T-helper 2 cell (primary cell): ENCODE measurements around the gene SURF2.
"Not testable (repeated sequence)": the region's sequence is repeated elsewhere in the genome, so short reads cannot be mapped to it uniquely, and the experiment has no call there.

ENCODE experiments used
- DNase-seq, 5 experiments: peaks; one replicate each; pipeline versions ENCODE4 v3.0.0 to v3.0.0-alpha.2; 2012 to 2022

SURF2 gene

DNA sequence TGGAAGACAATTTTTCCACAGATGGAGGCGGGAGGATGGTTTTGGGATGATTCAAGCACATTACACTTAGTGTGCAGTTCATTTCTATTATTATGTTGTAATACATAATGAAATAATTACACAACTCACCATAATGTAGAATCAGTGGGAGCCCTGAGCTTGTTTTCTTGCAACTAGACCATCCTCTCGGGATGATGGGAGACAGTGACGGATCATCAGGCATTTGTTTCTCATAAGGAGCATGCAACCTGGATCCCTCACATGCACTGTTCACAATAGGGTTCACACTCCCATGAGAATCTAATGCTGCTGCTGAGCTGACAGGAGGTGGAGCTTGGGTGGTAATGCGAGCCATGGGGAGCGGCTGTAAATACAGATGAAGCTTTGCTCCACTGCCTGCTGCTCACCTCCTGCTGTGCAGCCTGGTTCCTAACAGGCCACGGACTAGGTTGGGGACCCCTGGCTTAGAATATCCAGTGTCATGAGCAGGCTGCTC, 21.4 kb downstream of the SURF2 start:
- DNase-seq, result no peak

DNA sequence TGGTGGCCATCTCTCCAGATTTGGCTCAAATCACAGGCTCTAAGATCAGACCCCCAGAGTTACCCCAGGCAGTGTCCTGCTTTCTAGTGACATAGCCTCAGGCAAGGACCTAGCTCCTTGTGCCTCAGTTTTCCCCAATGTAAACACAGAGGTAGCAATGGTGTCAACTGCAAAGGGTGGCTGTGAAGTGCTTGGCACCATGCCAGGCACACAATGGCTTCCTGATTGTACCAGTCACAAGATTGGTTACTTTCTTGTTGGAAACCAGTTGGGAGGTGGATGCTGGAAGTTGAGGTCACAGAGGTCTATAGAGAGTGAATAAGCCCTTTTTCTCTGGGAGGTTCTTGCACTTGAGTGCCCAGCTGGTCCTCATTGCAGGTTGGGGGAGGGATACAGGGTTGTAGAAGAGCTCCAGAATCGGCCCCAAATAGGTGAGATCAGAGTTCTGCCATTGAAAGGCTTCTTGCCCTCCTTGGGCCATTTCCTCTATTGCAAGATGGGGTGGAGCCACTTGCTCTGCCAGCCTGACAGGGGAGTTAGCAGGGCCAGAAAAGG, 22.1 kb downstream of the SURF2 start:
- DNase-seq, result no peak

DNA sequence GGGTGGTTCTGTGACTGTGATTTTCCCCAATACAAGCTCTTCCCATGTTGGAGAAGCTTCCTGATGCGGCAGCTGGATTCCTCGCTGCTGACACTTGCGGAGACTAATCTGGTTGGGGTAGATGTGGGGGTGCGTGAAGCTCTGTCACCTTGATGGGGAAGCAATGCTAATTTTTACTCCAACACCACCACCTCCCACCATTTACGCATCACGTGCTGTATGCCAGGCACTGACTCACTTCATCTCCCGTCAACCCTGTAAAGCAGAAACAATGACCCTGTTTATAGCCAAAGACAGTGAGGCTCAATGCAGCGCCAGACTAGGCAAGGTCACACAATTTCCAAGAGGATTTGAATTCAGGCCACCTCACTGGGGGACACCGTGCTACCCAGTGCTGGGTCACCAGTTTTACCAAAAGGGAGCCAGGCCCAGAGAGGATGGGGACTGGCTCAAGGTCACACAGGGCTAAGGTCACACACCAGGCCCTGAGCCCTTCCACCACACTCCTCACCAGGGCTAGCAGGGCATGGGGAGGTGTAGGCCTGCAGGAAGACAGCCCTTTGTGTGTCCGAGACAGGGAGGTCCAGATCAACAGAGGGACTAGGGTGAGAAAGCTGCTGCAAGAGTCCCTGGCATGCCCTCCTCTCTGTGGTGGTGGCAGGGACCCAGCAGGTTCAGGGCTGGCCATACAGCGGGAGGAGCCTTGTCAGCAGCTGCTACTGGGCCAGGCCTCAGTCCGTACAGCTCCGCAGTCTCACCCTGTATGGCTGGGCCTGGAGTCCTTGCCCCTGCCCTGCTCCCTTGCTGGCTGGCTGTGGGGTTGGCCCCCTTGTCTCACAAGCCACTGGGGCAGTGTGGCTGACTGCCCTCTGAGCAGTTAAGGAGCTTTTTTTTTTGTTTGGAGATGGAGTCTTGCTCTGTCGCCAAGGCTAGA, 23.1 kb downstream of the SURF2 start:
- DNase-seq, result no peak

DNA sequence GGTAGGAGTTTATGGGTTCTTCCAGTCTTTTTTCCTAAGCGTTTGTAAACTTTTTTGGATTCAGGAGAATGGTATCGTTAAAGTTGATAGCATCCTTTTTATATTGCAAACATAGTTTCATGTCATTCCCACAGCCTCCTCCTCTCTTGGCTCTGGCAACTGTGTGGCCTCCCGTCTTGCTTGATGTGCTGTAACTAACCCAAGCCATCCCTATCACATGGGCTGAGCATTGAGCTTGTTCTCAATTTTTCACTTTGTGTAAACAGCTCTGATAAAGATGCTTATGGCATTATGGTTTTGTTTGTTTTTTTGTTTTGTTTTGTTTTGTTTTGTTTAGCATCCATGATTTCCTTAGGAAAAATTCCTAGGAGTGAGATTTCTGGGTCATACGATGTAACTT, 24.4 kb downstream of the SURF2 start:
- DNase-seq, result no peak

DNA sequence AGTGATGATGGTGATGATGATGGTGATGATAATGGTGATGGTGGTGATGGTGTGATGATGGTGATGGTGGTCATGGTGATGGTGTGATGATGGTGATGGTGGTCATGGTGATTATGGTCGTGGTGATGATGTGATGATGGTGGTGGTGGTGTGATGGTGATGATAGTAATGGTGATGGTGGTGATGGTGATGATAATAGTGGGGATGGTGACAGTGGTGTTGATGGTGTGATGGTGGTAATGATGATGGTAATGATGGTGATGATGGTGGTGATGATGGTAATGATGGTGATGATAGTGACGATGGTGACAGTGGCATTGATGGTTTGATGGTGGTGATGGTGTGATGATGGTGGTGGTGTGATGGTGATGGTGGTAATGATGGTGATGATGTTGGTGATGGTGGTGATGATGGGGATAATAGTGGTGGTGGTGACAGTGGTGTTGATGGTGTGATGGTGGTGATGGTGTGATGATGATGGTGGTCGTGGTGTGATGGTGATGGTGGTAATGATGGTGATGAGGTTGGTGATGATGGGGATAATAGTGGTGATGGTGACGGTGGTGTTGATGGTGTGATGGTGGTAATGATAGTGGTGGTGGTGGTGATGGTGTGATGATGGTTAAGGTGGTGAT, 26.3 kb downstream of the SURF2 start:
- no peak for DNase-seq

DNA sequence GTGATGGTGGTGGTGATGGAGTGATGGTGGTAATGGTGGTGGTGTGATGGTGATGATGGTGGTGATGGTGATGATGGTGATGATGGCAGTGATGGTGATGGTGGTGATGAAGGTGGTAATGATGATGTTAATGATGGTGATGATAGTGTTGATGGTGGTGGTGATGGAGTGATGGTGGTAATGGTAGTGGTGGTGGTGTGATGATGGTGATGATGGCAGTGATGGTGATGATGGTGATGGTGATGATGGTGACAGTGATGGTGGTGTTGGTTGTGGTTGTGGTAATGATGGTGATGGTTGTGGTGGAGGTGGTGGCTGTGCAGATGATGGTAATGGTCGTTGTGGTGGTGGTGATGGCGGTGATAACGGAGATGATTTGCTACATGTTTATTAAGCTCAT, 27.1 kb downstream of the SURF2 start:
- no peak for DNase-seq

DNA sequence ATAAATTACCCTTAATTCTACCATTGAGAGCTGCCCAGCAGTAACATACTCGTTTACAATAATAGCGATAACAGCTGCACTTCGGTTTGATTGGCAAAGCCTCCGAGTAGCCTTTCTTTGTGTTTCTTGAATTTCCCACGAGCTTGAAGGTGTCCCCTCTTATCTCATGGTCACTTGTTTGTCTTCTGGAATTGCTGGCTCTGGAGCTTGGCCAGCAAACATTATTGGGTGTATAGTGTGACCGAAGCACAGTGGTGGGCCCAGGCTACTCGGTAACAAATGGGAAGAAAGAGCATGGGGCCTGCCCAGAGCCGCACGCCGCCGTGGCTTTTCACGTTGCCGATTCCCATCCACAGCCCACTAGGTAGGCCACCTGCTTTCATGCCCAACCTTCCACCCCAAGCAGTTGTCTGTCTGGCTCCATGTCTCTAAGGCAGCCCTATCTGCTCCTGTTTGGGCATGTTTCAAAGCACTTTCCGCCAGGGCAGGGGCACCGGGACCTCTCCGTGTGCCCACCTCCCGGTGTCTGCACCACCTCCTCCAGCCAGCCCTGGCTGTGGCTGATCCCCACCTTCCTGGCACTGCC, 28.5 kb downstream of the SURF2 start:
- no peak for DNase-seq

DNA sequence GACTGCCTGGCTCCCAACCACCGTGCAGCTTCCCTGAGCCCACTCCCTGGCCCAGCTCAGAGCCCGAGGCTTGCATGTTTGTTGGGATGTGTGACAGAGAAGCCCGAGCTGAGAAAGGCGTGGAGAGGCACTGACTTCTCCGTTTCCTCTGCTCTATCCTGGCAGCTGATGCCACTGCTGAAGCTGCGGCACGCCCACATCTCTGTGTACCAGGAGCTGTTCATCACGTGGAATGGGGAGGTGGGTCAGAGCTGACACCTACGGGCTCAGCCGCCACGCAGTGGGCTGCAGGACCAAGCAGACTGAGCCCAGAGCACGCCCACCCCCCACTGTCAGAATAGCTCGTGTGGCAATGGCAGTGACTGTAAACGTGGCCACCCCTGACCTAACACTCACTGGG, 29.1 kb downstream of the SURF2 start:
- no peak for DNase-seq

DNA sequence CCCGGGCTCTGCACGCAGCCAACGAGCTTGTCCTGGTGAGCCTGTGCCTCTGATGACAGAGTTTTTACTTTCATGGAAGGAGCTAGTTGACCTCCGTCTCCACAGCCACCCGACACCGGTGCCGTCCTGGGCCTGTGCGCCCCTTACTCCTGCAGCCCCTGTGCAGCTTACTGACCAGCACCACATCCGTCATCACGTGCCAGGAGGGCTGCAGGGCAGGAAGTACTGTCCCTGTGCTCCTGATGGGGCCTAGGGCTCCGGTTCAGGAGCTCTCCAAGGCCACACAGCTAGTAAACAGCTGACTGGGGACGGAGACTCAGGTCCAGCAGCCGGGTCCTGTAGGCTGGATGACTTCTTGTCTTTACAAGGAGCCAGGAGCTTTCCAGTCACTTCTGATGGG, 30.0 kb downstream of the SURF2 start:
- DNase-seq, result no peak

DNA sequence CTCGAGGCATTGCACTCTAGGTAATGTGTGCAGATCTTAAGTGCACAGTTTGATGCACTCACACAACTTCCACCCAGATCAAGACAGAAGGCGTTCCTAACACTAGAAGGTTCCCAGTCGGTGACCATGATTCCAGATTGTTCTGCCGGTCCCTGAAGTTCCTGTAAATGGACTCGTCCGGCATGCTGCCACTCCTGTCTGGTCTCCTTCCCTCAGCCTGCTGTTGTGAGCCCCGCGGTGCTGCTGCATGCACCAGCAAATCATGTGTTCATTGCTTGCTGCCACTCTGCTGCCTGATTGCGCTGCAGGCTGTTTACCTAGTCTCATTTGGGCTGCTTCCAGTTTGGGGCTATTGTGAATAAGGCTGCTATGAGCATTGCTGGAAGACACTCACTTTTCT, 31.3 kb downstream of the SURF2 start:
- DNase-seq, result no peak

DNA sequence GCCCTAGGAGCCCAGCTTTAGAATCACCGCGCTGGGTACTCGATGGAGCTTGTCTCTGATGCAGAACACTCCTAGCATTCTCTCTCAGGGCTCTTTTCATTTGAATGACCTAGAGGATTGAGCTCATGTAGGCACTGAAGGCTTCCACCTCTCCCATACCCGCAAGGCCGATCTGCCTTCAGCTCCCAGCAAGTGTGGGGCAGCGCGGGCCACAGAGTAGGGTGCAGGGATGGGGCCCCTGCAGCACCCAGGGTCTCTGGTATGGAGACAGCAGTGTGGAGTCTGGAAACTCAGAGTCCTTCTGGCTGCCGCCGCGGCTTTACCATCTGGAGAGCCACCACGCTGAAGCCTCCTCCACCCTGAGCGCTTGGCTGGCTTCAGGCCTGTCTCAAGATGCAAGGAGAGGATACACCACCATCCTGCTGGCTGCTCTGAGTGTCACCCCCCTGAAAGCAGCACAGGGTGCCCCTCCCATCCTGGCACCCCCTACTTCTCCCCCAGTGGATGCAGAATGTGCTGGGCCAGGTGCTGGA, 32.7 kb downstream of the SURF2 start:
- DNase-seq, result no peak

DNA sequence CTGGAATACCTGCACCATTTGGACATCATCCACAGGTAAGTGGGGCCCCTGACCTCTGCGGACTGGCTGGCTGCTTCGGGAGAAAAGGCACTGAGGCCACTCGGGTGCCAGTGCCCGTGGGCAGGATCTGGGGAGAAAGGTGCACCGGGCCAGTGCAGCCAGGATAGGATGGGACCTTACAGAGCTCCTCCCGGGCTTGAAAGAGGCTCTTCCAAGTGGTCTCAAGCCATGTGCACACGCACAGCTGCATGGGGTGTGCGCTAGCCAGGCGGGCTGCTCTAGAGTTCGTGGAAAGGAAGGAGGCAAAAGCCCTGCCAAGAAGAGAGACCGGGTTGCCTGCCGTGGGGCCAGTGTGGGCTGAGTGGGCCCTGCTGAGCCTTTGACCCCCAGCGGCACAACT, 33.2 kb downstream of the SURF2 start:
- no peak for DNase-seq

DNA sequence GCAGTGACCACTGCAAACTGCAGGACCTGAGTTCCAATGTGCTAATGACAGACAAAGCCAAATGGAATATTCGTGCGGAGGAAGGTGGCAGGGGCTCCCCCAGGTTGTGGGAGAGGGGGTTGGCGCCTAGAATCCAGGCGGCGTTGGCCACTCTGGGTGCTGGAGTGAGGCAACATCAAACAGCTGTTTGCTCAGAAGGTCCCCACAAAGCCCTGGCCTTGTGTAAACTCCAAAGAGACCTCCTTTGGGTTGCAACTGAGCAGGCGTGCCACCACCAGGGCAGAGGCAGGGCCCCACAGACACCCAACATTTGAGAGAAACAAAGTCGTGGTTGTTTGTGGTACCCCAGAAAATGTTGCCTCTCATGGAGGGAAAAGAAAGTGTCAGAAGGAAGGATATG, 34.4 kb downstream of the SURF2 start:
- no peak for DNase-seq

DNA sequence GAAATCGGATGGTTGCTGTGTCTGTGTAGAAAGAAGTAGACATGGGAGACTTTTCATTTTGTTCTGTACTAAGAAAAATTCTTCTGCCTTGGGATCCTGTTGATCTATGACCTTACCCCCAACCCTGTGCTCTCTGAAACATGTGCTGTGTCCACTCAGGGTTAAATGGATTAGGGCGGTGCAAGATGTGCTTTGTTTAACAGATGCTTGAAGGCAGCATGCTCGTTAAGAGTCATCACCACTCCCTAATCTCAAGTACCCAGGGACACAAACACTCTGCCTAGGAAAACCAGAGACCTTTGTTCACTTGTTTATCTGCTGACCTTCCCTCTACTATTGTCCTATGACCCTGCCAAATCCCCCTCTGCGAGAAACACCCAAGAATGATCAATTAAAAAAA, 35.1 kb downstream of the SURF2 start:
- not testable (repeated sequence) for DNase-seq

DNA sequence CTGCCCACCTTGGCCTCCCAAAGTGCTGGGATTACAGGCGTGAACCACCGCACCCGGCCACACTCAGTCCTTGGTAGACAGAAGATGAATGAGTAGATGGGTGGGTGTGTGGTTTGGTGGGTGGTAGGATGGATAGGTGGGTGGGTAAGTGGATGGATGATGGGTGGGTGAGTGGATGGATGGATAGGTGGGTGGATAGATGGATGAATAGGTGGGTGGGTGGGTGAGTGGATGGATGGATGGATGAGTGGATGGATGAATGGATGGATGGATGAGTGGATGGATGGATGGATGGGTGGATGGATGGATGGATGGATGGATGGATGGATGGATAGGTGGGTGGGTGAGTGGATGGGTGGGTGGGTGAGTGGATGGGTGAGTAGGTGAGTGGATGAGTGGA, 36.0 kb downstream of the SURF2 start:
- not testable (repeated sequence) for DNase-seq

DNA sequence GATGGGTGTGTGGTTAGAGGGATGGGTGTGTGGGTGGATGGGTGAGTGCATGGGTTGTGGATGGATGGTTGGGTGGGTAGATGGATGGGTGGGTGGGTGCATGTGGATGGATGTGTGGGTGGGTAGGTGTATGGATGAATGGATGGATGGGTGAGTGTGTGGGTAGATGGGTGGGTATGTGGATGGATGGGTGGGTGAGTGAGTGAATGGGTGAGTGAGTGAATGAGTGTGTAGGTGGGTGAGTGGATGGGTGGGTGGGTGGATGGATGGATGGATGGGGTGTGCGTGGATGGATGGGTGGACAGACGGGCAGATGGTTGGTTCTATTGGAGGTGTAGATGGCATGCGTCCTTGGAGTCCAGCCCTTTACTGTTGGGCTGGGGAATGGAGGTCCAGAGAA, 37.0 kb downstream of the SURF2 start:
- no peak for DNase-seq

DNA sequence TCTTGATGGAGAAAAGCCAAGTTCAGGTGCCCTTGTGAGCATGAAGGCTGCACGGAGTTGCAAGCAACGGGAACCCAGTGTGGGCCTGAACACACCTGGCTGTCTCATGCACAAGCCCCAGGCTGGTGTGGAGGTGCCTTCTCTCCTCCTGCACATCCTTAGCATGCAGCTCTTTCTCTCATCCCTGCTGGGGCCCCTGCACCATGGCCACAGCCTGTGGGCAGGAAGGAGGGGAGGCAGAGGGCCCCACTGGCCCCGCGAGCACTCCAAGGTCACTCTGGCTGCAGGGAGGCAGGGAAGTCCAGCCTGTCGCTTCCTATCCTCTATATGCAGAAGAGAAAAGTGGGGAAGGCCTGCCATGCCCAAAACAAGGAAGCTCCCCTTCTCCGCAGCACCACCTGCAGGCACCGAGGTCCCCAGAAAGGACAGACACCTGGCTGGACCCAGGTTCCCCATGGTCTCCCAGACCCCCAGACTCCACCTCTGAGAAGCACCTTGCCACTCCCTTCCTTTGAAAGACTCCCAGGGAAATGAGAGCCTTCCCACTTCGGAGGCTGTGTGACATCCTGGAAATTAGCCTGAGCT, 38.4 kb downstream of the SURF2 start:
- no peak for DNase-seq

DNA sequence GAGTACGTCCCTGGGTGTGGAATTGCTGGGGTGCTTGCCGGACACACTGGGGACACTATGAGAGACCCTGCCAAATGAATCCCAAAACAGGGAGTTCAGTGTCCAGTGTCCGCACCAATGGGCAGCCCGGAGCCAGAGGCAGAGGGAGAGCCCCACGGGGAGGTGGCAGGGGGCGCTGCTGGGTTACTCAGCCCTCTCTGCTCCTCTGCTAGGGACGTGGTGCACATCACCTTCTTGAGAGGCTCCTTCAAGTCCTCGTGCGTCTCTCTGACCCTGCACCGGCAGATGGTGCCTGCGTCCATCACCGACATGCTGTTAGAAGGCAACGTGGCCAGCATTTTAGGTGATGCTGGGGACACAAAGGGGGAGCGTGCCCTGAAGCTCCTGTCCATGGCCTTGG, 40.6 kb downstream of the SURF2 start:
- DNase-seq, result no peak

DNA sequence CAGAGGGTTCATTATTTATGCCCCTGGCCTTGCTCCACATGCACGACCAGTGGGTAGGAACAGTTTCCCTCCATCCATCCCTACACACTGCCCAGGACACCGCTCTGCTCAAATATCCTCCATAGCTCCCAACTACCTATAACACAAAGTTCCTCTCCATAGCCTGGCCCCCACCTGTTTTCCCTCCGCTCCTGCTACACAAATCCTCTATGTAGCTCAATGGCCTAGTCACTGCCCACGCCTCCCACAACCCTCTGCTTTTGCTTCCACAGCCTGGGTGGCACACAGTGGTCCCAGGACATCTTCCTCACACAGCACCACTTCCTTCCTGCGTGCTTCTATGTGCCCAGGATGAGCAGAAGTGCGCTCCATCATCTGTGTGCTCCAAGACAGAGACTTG, 41.0 kb downstream of the SURF2 start:
- DNase-seq, result no peak

DNA sequence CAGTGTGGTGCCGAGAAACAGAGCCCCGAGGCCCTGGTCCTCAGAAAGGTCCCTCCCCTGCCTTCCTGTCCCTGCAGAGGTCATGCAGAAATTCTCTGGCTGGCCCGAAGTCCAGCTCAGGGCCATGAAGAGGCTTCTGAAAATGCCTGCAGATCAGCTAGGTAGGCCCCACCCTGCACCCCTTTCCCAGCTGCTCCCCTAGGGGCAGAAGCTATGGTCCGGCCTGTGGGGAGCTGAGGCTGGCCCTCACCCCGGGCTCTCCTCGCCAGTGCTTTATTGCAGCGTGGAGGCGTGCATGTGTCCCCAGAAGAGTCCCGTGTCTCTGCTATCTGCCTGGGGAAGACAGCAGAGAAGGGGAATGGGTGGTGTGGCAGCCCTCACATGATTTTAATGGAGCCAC, 41.5 kb downstream of the SURF2 start:
- DNase-seq, result no peak

DNA sequence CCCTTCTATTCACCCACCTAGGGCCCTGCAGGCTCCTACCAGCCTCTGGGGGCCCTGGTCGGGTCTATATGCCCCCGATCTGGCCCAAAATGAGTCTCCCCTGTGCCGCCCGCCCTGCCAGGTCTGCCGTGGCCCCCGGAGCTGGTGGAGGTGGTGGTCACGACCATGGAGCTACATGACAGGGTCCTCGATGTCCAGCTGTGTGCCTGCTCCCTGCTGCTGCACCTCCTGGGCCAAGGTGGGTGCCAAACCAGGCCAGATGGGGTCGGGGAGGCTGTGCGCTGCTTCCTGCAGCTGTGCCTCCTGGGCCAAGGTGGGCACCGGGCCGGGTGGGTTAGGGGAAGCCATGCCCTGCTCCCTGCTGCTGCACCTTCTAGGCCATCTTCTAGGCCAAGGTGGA, 43.9 kb downstream of the SURF2 start:
- DNase-seq, result no peak

DNA sequence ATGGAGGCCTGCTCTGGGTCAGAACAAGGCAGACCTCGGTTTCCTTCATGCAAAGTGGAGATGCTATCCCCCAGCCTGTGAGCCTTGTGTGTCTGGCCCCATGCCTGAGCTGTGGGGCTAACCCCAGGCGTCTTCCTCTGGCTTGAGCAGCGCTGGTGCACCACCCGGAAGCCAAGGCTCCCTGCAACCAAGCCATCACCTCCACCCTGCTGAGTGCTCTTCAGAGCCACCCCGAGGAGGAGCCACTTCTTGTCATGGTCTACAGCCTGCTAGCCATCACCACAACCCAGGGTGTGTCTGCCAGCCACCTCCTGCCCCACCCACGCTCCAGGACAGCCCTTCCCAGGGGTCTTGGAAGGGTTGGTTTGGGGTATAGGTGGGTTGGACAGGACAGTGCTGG, 45.2 kb downstream of the SURF2 start:
- no peak for DNase-seq

DNA sequence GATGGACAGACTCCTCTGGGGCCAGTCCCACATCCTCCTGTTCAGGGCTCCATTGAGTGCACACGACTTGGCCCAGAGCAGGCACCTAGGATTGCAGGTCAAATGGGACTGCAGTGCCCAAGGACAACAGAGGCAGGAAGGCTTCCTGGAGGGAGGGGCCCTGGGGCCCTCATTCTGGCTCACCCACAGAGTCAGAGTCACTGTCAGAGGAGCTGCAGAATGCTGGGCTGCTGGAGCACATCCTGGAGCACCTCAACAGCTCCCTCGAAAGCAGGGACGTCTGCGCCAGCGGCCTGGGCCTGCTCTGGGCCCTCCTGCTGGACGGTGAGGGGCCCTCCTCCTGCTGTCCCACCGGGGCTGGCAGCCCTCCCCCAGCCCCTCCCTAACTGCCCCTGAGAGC, 46.3 kb downstream of the SURF2 start:
- no peak for DNase-seq
